ENCODE data around the gene ARF5. TPM values are rescaled to one million over a fixed set of nuclear protein-coding genes. Genes with fewer than 3 reads are reported as not detected.
"Not testable (repeated sequence)": the region's sequence is repeated elsewhere in the genome, so short reads cannot be mapped to it uniquely, and the experiment has no call there.

ARF5 gene
- total RNA-seq (133 TPM), polyA plus RNA-seq (205 TPM)
- long read RNA-seq, donor 1, transcript ARF5-201 (6 exons, 1,103 nt) = major isoform, 6 of 6 reads
- long read RNA-seq, donor 1, partial matches to known transcripts = 0 of 6 reads
- long read RNA-seq, donor 1, other reads (novel, unspliced or antisense) = 0 of 6 reads
- long read RNA-seq, donor 2 = 0 reads
- long read RNA-seq, donor 3, transcript ARF5-201 (6 exons, 1,103 nt) = major isoform, 139 of 158 reads
- long read RNA-seq, donor 3, partial matches to known transcripts = 14 of 158 reads
- long read RNA-seq, donor 3, other reads (novel, unspliced or antisense) = 0 of 158 reads
- long read RNA-seq, donor 4, transcript ARF5-201 (6 exons, 1,103 nt) = major isoform, 43 of 60 reads
- long read RNA-seq, donor 4, partial matches to known transcripts = 12 of 60 reads
- long read RNA-seq, donor 4, other reads (novel, unspliced or antisense) = 0 of 60 reads
- long read RNA-seq, donor 5, transcript ARF5-204 (5 exons, 1,509 nt) = minor isoform, 7 of 382 reads
- long read RNA-seq, donor 5, transcript ARF5-201 (6 exons, 1,103 nt) = major isoform, 167 of 382 reads
- long read RNA-seq, donor 5, partial matches to known transcripts = 205 of 382 reads
- long read RNA-seq, donor 5, other reads (novel, unspliced or antisense) = 0 of 382 reads
- long read RNA-seq, donor 6, transcript ARF5-201 (6 exons, 1,103 nt) = major isoform, 100 of 131 reads
- long read RNA-seq, donor 6, partial matches to known transcripts = 27 of 131 reads
- long read RNA-seq, donor 6, other reads (novel, unspliced or antisense) = 0 of 131 reads
- long read RNA-seq, donor 7, transcript ARF5-201 (6 exons, 1,103 nt) = major isoform, 85 of 159 reads
- long read RNA-seq, donor 7, partial matches to known transcripts = 73 of 159 reads
- long read RNA-seq, donor 7, other reads (novel, unspliced or antisense) = 0 of 159 reads
- long read RNA-seq, donor 8, transcript ARF5-204 (5 exons, 1,509 nt) = minor isoform, 5 of 62 reads
- long read RNA-seq, donor 8, transcript ARF5-201 (6 exons, 1,103 nt) = major isoform, 34 of 62 reads
- long read RNA-seq, donor 8, partial matches to known transcripts = 23 of 62 reads
- long read RNA-seq, donor 8, other reads (novel, unspliced or antisense) = 0 of 62 reads
- long read RNA-seq, donor 9, transcript ARF5-201 (6 exons, 1,103 nt) = major isoform, 65 of 126 reads
- long read RNA-seq, donor 9, partial matches to known transcripts = 58 of 126 reads
- long read RNA-seq, donor 9, other reads (novel, unspliced or antisense) = 0 of 126 reads
- long read RNA-seq, donor 10, transcript ARF5-201 (6 exons, 1,103 nt) = major isoform, 81 of 88 reads
- long read RNA-seq, donor 10, partial matches to known transcripts = 5 of 88 reads
- long read RNA-seq, donor 10, other reads (novel, unspliced or antisense) = 0 of 88 reads

DNA sequence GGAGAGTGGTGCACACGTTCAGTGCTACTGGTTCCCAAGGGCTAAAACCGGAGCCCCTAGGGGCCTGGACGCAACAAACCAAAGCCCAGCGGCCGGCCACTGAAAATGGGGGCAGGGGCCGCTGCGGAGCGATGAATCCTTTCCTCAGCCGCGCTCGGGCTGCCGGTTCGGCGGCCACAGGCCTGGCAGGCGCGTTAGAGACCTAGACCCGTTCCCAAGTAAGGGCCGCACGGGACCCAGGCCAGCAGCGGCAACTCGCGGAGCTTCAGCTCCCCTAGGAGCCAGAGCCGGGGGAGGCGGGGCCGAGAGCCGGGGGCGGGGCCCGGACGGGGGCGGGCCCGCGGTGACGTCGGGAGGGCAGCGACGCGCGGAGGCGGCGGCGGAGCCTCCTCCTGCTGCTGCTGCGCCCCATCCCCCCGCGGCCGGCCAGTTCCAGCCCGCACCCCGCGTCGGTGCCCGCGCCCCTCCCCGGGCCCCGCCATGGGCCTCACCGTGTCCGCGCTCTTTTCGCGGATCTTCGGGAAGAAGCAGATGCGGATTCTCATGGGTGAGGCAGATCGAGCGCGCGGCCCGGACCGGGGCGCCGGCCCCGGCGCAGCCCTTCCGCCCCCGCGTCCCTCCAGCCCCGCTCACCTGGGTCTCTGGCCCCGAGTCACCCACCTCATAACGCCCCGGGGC lies at the start of gene ARF5:
TSS of gene ARF5 (plus strand) at position 393 of the 678 bp plus-strand sequence. CDS start at position 481, 88 bp downstream.
- peaks cover 29 to 36% of the 10 kb centered on the region in 2 donors for H3K4me1 ChIP-seq (ENCODE audit: control insufficient read depth in 2 of 2, insufficient read depth in 2 of 2, low read length in 2 of 2)
- H3K27ac ChIP-seq (ENCODE audit: low read depth in 1 of 2, low read length in 1 of 2) = peak within 1 kb of the TSS; percentile 7 to 44
- peaks cover 0 to 8% of the 10 kb centered on the region in 2 donors for H3K27me3 ChIP-seq (ENCODE audit: control insufficient read depth in 2 of 2, insufficient read depth in 1 of 2, low read length in 1 of 2)
- peak in 8 of 9 donors; percentile 47 to 91 (median 77) for DNase-seq (ENCODE audit: low read depth in 6 of 9, low spot score in 9 of 9)
- peaks cover 14 to 17% of the 10 kb centered on the region in 2 donors for H3K36me3 ChIP-seq (ENCODE audit: control insufficient read depth in 2 of 2, insufficient read depth in 2 of 2, low read length in 1 of 2)
- peaks cover 0 to 3% of the 10 kb centered on the region in 2 donors for H3K9me3 ChIP-seq (ENCODE audit: control insufficient read depth in 2 of 2, insufficient read depth in 1 of 2, low read length in 1 of 2)
- 1% methylated on average over 77 of the region's 77 CpGs for WGBS
- H3K4me3 ChIP-seq (ENCODE audit: low read length in 2 of 2) = peak within 1 kb of the TSS; percentile 80 to 89

GRCh38 chr7:127539116-127539515 lies 49.1 kb upstream of the ARF5 start:
- 96% methylated on average over 9 of the region's 9 CpGs for WGBS
- H3K36me3 ChIP-seq (ENCODE audit: control insufficient read depth in 2 of 2, insufficient read depth in 2 of 2, low read length in 1 of 2) = no peaks in the 10 kb centered on the region
- H3K27me3 ChIP-seq (ENCODE audit: control insufficient read depth in 2 of 2, insufficient read depth in 1 of 2, low read length in 1 of 2) = peaks cover 3 to 20% of the 10 kb centered on the region in 2 donors
- no peaks in the 10 kb centered on the region for H3K9me3 ChIP-seq (ENCODE audit: control insufficient read depth in 2 of 2, insufficient read depth in 1 of 2, low read length in 1 of 2)
- H3K27ac ChIP-seq (ENCODE audit: low read depth in 1 of 2, low read length in 1 of 2) = no peak overlapping the region
- H3K4me3 ChIP-seq (ENCODE audit: low read length in 2 of 2) = no peak overlapping the region
- DNase-seq (ENCODE audit: low read depth in 6 of 9, low spot score in 9 of 9) = no peak
- H3K4me1 ChIP-seq (ENCODE audit: control insufficient read depth in 2 of 2, insufficient read depth in 2 of 2, low read length in 2 of 2) = no peaks in the 10 kb centered on the region

- not testable (repeated sequence) for H3K36me3 ChIP-seq (ENCODE audit: control insufficient read depth in 2 of 2, insufficient read depth in 2 of 2, low read length in 1 of 2); H3K4me1 ChIP-seq (ENCODE audit: control insufficient read depth in 2 of 2, insufficient read depth in 2 of 2, low read length in 2 of 2); H3K27ac ChIP-seq (ENCODE audit: low read depth in 1 of 2, low read length in 1 of 2); DNase-seq (ENCODE audit: low read depth in 6 of 9, low spot score in 9 of 9); H3K4me3 ChIP-seq (ENCODE audit: low read length in 2 of 2); H3K9me3 ChIP-seq (ENCODE audit: control insufficient read depth in 2 of 2, insufficient read depth in 1 of 2, low read length in 1 of 2)
- 89% methylated on average over 10 of the region's 10 CpGs for WGBS
- peaks cover 3 to 17% of the 10 kb centered on the region in 2 donors for H3K27me3 ChIP-seq (ENCODE audit: control insufficient read depth in 2 of 2, insufficient read depth in 1 of 2, low read length in 1 of 2)
These were observed 47.8 kb upstream of the ARF5 start for GRCh38 chr7:127540461-127540860.

- DNase-seq (ENCODE audit: low read depth in 6 of 9, low spot score in 9 of 9) = no peak
- Histone ChIP-seq H3K9me3 (ENCODE audit: control insufficient read depth in 2 of 2, insufficient read depth in 1 of 2, low read length in 1 of 2) (peaks cover 1 to 11% of the 10 kb centered on the region in 2 donors), H3K36me3 (ENCODE audit: control insufficient read depth in 2 of 2, insufficient read depth in 2 of 2, low read length in 1 of 2) (no peaks in the 10 kb centered on the region), H3K27ac (ENCODE audit: low read depth in 1 of 2, low read length in 1 of 2) (no peak overlapping the region), H3K4me3 (ENCODE audit: low read length in 2 of 2) (no peak overlapping the region), H3K4me1 (ENCODE audit: control insufficient read depth in 2 of 2, insufficient read depth in 2 of 2, low read length in 2 of 2) (no peaks in the 10 kb centered on the region), H3K27me3 (ENCODE audit: control insufficient read depth in 2 of 2, insufficient read depth in 1 of 2, low read length in 1 of 2) (peaks cover 0 to 10% of the 10 kb centered on the region in 2 donors)
- WGBS = 90% methylated on average over 4 of the region's 4 CpGs
These were observed 46.7 kb upstream of the ARF5 start for GRCh38 chr7:127541548-127541947.

GRCh38 chr7:127546313-127546712 lies 41.9 kb upstream of the ARF5 start:
- WGBS = 90% methylated on average over 1 of the region's 1 CpG
- Histone ChIP-seq H3K4me3 (ENCODE audit: low read length in 2 of 2) (no peak overlapping the region), H3K9me3 (ENCODE audit: control insufficient read depth in 2 of 2, insufficient read depth in 1 of 2, low read length in 1 of 2) (peaks cover 1 to 11% of the 10 kb centered on the region in 2 donors), H3K36me3 (ENCODE audit: control insufficient read depth in 2 of 2, insufficient read depth in 2 of 2, low read length in 1 of 2) (no peaks in the 10 kb centered on the region), H3K4me1 (ENCODE audit: control insufficient read depth in 2 of 2, insufficient read depth in 2 of 2, low read length in 2 of 2) (no peaks in the 10 kb centered on the region), H3K27me3 (ENCODE audit: control insufficient read depth in 2 of 2, insufficient read depth in 1 of 2, low read length in 1 of 2) (no peaks in the 10 kb centered on the region), H3K27ac (ENCODE audit: low read depth in 1 of 2, low read length in 1 of 2) (no peak overlapping the region)
- DNase-seq (ENCODE audit: low read depth in 6 of 9, low spot score in 9 of 9) = no peak

GRCh38 chr7:127550247-127550646 lies 38.0 kb upstream of the ARF5 start:
- WGBS = 46% methylated on average over 1 of the region's 1 CpG
- Histone ChIP-seq H3K4me3 (ENCODE audit: low read length in 2 of 2) (no peak overlapping the region), H3K27me3 (ENCODE audit: control insufficient read depth in 2 of 2, insufficient read depth in 1 of 2, low read length in 1 of 2) (no peaks in the 10 kb centered on the region), H3K27ac (ENCODE audit: low read depth in 1 of 2, low read length in 1 of 2) (no peak overlapping the region), H3K9me3 (ENCODE audit: control insufficient read depth in 2 of 2, insufficient read depth in 1 of 2, low read length in 1 of 2) (peaks cover 1 to 7% of the 10 kb centered on the region in 2 donors), H3K4me1 (ENCODE audit: control insufficient read depth in 2 of 2, insufficient read depth in 2 of 2, low read length in 2 of 2) (no peaks in the 10 kb centered on the region), H3K36me3 (ENCODE audit: control insufficient read depth in 2 of 2, insufficient read depth in 2 of 2, low read length in 1 of 2) (no peaks in the 10 kb centered on the region)
- no peak for DNase-seq (ENCODE audit: low read depth in 6 of 9, low spot score in 9 of 9)

GRCh38 chr7:127551941-127552340 lies 36.3 kb upstream of the ARF5 start:
- H3K27ac ChIP-seq (ENCODE audit: low read depth in 1 of 2, low read length in 1 of 2) = no peak overlapping the region
- WGBS = 86% methylated on average over 4 of the region's 4 CpGs
- no peak for DNase-seq (ENCODE audit: low read depth in 6 of 9, low spot score in 9 of 9)
- no peaks in the 10 kb centered on the region for H3K27me3 ChIP-seq (ENCODE audit: control insufficient read depth in 2 of 2, insufficient read depth in 1 of 2, low read length in 1 of 2)
- no peaks in the 10 kb centered on the region for H3K4me1 ChIP-seq (ENCODE audit: control insufficient read depth in 2 of 2, insufficient read depth in 2 of 2, low read length in 2 of 2)
- no peaks in the 10 kb centered on the region for H3K9me3 ChIP-seq (ENCODE audit: control insufficient read depth in 2 of 2, insufficient read depth in 1 of 2, low read length in 1 of 2)
- H3K36me3 ChIP-seq (ENCODE audit: control insufficient read depth in 2 of 2, insufficient read depth in 2 of 2, low read length in 1 of 2) = no peaks in the 10 kb centered on the region
- no peak overlapping the region for H3K4me3 ChIP-seq (ENCODE audit: low read length in 2 of 2)

DNA sequence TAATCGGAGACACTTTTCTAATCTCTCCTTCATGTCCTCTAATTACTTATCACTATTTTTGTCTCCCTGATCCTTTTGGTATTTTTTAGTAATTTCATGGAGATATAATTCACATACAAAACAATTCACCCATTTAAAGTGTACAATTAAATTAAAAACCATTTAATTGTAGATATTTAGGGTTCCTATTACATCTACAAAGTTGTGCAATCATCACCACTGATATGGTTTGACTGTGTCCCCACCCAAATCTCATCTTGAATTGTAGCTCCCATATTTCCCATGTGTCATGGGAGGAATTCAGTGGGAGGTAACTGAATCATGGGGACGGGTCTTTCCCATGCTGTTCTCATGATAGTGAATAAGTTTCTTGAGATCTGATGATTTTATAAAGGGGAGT lies 31.8 kb upstream of the ARF5 start:
- Histone ChIP-seq H3K4me3 (ENCODE audit: low read length in 2 of 2) (no peak overlapping the region), H3K27ac (ENCODE audit: low read depth in 1 of 2, low read length in 1 of 2) (no peak overlapping the region), H3K4me1 (ENCODE audit: control insufficient read depth in 2 of 2, insufficient read depth in 2 of 2, low read length in 2 of 2) (no peaks in the 10 kb centered on the region), H3K27me3 (ENCODE audit: control insufficient read depth in 2 of 2, insufficient read depth in 1 of 2, low read length in 1 of 2) (no peaks in the 10 kb centered on the region), H3K36me3 (ENCODE audit: control insufficient read depth in 2 of 2, insufficient read depth in 2 of 2, low read length in 1 of 2) (no peaks in the 10 kb centered on the region), H3K9me3 (ENCODE audit: control insufficient read depth in 2 of 2, insufficient read depth in 1 of 2, low read length in 1 of 2) (no peaks in the 10 kb centered on the region)
- WGBS = 91% methylated on average over 2 of the region's 2 CpGs
- no peak for DNase-seq (ENCODE audit: low read depth in 6 of 9, low spot score in 9 of 9)
